Activated T-helper 1 cell treated with anti-CD3 and anti-CD28 coated beads, Interleukin-12 subunit alpha, Interleukin-12 subunit beta, Interleukin-2, Interleukin-4 antibody, amounts not matched to agents 30 ng/mL and 10 ng/mL and 1 ng/mL, durations not matched to agents 14 hours and 24 hours and 36 hours (primary cell): ENCODE results near the gene MVB12B. TPM values are rescaled to one million over a fixed set of nuclear protein-coding genes. Genes with fewer than 3 reads are reported as not detected.
"Not testable (repeated sequence)": the region's sequence is repeated elsewhere in the genome, so short reads cannot be mapped to it uniquely, and the experiment has no call there.

Source experiments
- DNase-seq: peaks from one replicate; pipeline ENCODE4 v3.0.0; 2021; ENCODE audit warnings: low spot score
- H3K27ac Mint-ChIP-seq: one replicate; pipeline ENCODE4 v1.8.0; 2021; ENCODE audit warnings: mild to moderate bottlenecking, mixed read lengths
- H3K27me3 Mint-ChIP-seq: one replicate; pipeline ENCODE4 v1.8.0; 2022; ENCODE audit warnings: mild to moderate bottlenecking, moderate library complexity, mixed read lengths; ENCODE audit not compliant: insufficient read depth
- H3K36me3 Mint-ChIP-seq: one replicate; pipeline ENCODE4 v1.8.0; 2021; ENCODE audit warnings: low read depth, mixed read lengths
- H3K4me1 Mint-ChIP-seq: one replicate; pipeline ENCODE4 v1.8.0; 2021; ENCODE audit warnings: low read depth, mixed read lengths
- H3K4me3 Mint-ChIP-seq: one replicate; pipeline ENCODE4 v1.8.0; 2021; ENCODE audit warnings: mild to moderate bottlenecking, moderate library complexity, mixed read lengths
- H3K9me3 Mint-ChIP-seq: one replicate; pipeline ENCODE4 v1.8.0; 2021; ENCODE audit warnings: mixed read lengths
- intact Hi-C: fragments of 100-400 bp; cut with micrococcal nuclease; formaldehyde crosslinking; loops from one replicate; pipeline ENCODE4 v1.15.1; 2024
- total RNA-seq: library from RNA; stranded (reverse); gene quantifications from 2 replicates; pipeline ENCODE4 v1.2.3, GENCODE V29; 2022

Gene MVB12B
- total RNA-seq, 1 donor from 2014 or later: 1.1 TPM

DNA sequence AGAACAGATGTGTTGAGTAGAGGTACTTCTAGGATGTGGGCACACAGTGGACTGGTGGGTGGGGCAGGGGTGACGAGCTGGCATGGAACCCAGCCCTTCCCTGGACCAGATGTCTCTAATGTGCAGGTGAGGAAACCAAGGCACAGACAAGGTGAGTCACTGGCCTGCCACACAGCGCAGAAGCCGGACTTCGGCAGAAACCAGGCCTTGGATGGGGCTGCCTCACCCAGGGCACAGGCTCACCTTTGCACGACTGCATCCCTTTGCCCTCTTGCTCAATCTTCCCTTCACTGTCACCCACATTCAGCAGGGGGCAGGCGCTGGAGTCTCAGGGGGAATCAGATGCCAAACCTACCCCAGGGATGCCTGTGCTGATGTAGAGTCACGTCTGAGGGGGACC lies 221.7 kb downstream of the MVB12B start:
- no peak overlapping the region for H3K4me3 Mint-ChIP-seq
- no peak overlapping the region for H3K27ac Mint-ChIP-seq

DNA sequence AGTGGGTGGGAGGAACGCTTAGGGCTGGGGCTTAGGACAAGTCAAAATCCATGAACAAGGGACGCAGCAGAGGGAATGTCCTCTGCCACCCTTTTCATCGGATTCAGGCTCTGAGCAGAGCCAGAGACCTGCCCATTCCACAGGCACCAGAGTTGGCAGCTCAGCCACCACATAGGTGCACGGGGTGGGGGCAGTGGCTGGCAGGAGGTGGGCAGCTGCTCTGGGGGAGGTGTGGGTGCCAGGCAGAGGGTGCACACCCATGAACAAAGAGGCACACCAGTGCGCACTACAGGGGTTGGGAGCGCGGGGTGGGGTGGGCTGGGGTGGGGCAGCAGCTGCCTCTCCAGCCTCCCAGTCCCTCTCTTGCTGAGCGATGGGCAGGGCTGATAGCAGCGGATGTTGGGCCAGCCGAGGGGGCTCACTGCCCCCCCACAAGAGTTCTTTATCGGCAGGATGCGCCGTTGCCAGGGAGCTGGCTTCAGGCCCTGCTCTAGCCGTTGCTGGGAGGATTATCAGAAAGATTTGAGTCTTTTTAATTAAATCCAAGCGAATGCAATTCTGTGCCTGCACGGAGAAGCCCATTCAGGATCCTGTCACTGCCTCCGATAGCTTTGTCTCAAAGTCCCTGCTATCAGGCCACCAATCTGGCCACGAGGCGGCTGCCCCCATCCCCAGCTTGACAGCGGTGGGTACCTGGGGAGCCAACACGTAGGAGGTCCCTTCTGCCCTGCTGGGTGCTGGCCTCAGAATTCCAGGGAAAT lies 222.8 kb downstream of the MVB12B start:
- intact Hi-C loops: no loop called here
- DNase-seq: no peak
- Mint-ChIP-seq H3K9me3 (no peaks in the 10 kb centered on the region), H3K4me1 (no peaks in the 10 kb centered on the region), H3K27ac (no peak overlapping the region), H3K4me3 (no peak overlapping the region), H3K36me3 (no peaks in the 10 kb centered on the region), H3K27me3 (peaks cover 8% of the 10 kb centered on the region)

More for the DNA sequence above, 221.7 kb downstream of the MVB12B start:
- H3K27me3 Mint-ChIP-seq: peaks cover 8% of the 10 kb centered on the region
- H3K36me3 Mint-ChIP-seq: no peaks in the 10 kb centered on the region
- intact Hi-C loops: no loop called here
- H3K4me1 Mint-ChIP-seq: no peaks in the 10 kb centered on the region
- DNase-seq: no peak
- no peaks in the 10 kb centered on the region for H3K9me3 Mint-ChIP-seq

GRCh38 chr9:126550891-126551351 lies 224.3 kb downstream of the MVB12B start:
- Mint-ChIP-seq H3K27ac (no peak overlapping the region), H3K4me1 (no peaks in the 10 kb centered on the region), H3K9me3 (no peaks in the 10 kb centered on the region), H3K27me3 (peaks cover 1% of the 10 kb centered on the region), H3K4me3 (no peak overlapping the region), H3K36me3 (no peaks in the 10 kb centered on the region)
- DNase-seq: no peak
- intact Hi-C loops: no loop called here

DNA sequence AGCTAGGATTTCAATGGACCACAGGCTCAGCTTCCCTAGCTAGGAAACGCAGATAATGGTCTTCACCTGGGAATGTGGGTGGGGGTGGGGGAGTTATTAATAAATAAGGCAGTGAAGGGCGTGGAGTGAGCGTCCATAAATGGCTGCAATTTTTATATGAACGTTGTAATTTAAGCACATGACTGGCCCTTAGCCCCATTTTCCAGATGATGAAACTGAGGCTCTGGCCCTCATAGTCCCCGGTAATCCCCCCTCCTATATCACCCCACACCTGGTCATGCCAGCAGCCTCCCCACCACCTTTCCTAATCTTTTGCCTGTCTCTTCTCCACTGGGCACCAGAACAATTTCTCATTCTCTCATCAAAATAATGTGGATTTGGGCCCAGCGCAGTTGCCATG lies 225.2 kb downstream of the MVB12B start:
- H3K4me3 Mint-ChIP-seq: no peak overlapping the region
- intact Hi-C loops: no loop called here
- no peak overlapping the region for H3K27ac Mint-ChIP-seq
- no peaks in the 10 kb centered on the region for H3K9me3 Mint-ChIP-seq
- no peak for DNase-seq
- H3K27me3 Mint-ChIP-seq: peaks cover 1% of the 10 kb centered on the region
- no peaks in the 10 kb centered on the region for H3K4me1 Mint-ChIP-seq
- no peaks in the 10 kb centered on the region for H3K36me3 Mint-ChIP-seq

DNA sequence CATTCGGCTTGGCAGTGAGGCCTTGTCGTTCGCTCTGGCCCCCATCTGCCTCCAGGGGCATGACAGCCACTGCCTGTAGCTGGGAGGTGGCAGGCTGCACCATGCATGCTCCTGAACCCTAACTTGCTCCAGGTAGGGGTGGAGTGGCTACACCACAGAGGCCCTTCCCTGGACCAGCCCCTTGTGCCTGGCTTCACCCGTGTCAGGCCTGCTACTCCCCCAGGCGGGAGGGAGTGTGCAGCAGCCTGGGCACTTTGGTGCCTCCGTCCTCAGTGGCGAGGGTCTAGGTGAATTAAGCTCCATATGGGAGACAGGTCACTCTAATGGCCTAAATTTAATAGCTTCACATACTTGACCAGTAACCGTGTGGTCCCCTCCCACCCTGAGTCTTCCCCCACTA lies 227.7 kb downstream of the MVB12B start:
- intact Hi-C loops: no loop called here
- Mint-ChIP-seq H3K9me3 (no peaks in the 10 kb centered on the region), H3K27me3 (no peaks in the 10 kb centered on the region), H3K4me1 (no peaks in the 10 kb centered on the region), H3K36me3 (no peaks in the 10 kb centered on the region), H3K4me3 (no peak overlapping the region), H3K27ac (no peak overlapping the region)
- DNase-seq: no peak

DNA sequence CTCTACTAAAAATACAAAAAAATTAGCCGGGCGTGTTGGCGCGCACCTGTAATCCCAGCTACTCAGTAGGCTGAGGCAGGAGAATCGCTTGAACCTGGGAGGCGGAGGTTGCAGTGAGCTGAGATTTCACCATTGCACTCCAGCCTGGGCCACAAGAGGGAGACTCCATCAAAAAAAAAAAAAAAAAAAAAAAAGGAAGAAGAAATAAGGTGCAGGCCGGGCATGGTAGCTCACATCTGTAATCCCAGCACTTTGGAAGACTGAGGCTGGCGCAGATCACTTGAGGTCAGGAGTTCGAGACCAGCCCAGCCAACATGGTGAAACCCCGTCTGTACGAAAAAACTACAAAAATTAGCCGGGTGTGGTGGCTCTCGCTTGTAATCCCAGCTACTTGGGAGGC lies 228.8 kb downstream of the MVB12B start:
- H3K9me3 Mint-ChIP-seq, H3K27ac Mint-ChIP-seq, H3K4me3 Mint-ChIP-seq, H3K36me3 Mint-ChIP-seq, H3K27me3 Mint-ChIP-seq, DNase-seq, H3K4me1 Mint-ChIP-seq: not testable (repeated sequence)
- intact Hi-C loops: loop anchor here (5.0 kb wide), 1 partner anchor 38 kb away; no protein-coding TSS in a partner anchor
